ENCODE measurements around the gene KBTBD3.

DNA sequence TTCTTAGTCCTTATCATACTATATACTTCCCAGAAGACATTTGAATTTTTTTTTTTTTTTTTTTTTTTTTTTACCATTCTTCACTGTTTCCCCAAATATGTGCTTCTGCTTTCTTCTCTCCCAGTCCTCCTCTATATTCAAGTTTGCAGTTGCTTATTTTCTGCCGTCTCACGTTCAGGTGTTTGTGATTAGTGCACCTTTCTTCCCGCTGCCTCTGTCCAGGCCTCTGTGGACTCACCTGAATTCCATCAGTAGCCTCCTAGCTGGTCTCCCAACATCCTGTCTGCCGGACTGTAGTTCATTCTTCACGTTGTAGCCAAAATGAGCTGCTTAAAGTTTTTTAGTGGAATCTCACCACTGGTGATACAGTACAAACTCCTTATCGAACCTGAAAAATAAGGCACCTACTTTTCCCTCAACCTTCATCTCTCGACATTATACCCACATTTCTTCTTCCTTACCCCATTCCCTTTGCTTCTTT lies 54.3 kb downstream of the KBTBD3 start:
- no peak for TF ChIP-seq POLR2A (IDR thresholded peaks at IDR 0.05; ENCODE audit: low read length)
- TF ChIP-seq, protein P1, sequence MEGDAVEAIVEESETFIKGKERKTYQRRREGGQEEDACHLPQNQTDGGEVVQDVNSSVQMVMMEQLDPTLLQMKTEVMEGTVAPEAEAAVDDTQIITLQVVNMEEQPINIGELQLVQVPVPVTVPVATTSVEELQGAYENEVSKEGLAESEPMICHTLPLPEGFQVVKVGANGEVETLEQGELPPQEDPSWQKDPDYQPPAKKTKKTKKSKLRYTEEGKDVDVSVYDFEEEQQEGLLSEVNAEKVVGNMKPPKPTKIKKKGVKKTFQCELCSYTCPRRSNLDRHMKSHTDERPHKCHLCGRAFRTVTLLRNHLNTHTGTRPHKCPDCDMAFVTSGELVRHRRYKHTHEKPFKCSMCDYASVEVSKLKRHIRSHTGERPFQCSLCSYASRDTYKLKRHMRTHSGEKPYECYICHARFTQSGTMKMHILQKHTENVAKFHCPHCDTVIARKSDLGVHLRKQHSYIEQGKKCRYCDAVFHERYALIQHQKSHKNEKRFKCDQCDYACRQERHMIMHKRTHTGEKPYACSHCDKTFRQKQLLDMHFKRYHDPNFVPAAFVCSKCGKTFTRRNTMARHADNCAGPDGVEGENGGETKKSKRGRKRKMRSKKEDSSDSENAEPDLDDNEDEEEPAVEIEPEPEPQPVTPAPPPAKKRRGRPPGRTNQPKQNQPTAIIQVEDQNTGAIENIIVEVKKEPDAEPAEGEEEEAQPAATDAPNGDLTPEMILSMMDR (IDR thresholded peaks at IDR 0.05) = no peak

Measured in A549 (cell line).